GM12872 (cell line): ENCODE measurements around the gene SPC24.

Source experiments
- CTCF ChIP-seq: IDR thresholded peaks from 3 replicates; pipeline ENCODE4 v1.5.1; 2011; ENCODE audit warnings: low read depth, mild to moderate bottlenecking, low read length, moderate library complexity; ENCODE audit not compliant: insufficient read depth

SPC24 gene

GRCh38 chr19:11200015-11200574 is 44.5 kb upstream of the SPC24 start:
- no peak for TF ChIP-seq CTCF

GRCh38 chr19:11199517-11199916 is 43.9 kb upstream of the SPC24 start:
- no peak for TF ChIP-seq CTCF

GRCh38 chr19:11198769-11199424 is 43.3 kb upstream of the SPC24 start:
- no peak for TF ChIP-seq CTCF

- no peak for TF ChIP-seq CTCF
These were observed 42.6 kb upstream of the SPC24 start for GRCh38 chr19:11198175-11198534.

- TF ChIP-seq CTCF = no peak
These were observed 42.0 kb upstream of the SPC24 start, which contains the start of gene KANK2 for GRCh38 chr19:11197291-11198174. Gene KANK2, minus strand, starts transcription at chr19:11197545. Its CDS starts 3,034 bp downstream, at chr19:11194511.

DNA sequence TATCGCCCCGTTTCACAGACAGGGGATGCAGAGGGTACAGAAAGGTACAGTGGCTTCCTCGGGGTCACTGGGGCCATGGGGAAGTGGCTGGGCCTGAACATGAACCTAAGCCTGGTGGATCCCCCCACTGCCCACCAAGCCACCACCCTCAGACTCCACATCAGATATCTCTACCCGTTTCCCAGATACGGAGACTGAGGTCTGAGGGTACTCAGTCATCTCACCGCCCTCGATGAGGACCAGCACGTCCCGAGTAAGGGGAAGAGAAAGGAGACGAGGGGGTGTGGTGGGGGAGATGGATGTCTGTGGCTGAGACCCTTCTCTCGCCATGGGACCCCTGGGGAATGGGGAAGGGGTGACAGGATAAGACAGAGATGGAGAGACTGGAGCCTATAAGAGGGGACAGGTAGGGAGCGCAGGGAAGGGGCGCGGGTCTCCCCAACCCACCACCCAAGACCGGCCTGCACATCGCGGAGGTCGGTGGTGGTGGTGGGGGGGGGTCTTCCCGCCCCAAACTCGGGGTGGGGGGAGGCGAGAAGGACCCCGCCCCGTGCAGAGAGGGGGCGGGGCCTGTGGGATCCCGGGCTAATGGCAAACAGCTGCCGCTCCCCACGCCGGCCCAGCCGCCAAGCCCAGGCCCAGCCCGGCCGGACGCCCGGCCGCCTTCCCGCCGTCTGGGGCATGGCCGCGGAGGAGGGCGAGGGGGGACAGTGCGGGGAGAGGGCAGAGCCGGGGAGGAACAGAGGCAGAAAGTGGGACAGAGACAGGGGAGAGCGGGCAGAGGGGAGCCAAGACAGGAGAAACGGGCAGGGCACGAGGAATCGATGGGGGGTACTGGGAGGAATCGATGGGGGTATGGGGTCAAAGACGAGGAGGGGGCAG is 41.1 kb upstream of the SPC24 start:
- TF ChIP-seq CTCF = no peak
